GM12892 (cell line): ENCODE measurements around the gene HK2.

Experiments
- POLR2A ChIP-seq: IDR thresholded peaks from 2 replicates; pipeline ENCODE4 v1.6.1; 2011; ENCODE audit warnings: low read depth, low read length, control low read depth
- POLR2AphosphoS5 ChIP-seq: IDR thresholded peaks from 2 replicates; pipeline ENCODE4 v1.6.1; 2011; ENCODE audit warnings: low read depth, low read length, control low read depth
- TAF1 ChIP-seq: IDR thresholded peaks from 2 replicates; pipeline ENCODE4 v1.6.1; 2011; ENCODE audit warnings: low read depth, mild to moderate bottlenecking, control low read depth, low read length, borderline replicate concordance

DNA sequence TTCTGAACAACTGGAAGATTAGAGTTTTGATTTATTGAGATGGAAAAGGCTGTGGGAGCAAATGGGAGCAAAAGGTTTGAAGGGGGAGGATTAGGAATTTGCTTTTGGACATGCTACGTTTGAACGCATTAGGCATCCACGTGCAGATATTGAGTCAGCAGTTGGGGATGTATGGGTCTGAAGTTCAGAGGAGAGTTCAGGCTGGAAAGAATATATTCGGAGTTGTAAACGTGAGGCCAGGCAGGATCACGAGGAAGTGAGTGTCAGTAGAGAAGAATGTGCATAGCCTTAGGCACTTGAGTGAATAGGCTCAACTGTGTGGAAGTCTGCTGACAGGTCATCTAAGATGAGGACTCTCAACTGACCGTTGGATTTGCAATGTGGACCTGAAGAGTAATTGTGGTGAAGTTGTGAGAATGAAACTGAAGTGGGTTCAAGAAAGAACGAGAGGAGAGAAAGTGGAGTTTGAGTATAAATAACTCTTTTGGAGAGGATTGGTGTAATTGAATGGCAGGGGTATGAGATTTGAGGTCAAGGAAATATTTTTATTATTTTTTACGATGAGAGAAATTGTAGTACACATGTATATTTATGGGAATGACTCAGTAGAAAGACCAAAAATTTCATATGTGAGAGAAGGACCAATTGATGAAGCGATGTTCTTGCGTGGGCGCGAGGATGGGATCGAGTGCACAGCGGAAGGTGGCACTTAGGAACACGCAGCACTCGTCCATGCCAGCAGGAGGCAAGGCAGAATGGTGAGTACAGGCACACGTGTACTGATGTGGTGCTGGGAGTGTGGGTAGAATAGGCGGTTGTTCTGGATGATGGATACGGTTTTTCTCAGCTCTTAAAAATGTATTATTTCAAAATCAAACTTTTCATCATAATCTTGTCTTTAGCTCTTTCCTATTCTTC lies 84.0 kb downstream of the HK2 start:
- TF ChIP-seq TAF1 = no peak
- no peak for TF ChIP-seq POLR2A
- no peak for TF ChIP-seq POLR2AphosphoS5
